H1 (cell line): ENCODE measurements around the gene NADK2. TPM values are rescaled to one million over a fixed set of nuclear protein-coding genes. Genes with fewer than 3 reads are reported as not detected.

Source experiments
- CTCF ChIA-PET: fragments of 300-600 bp; sonication (Branson Sonifier 250); formaldehyde crosslinking; loops from one replicate; lab custom pipeline; 2021; ENCODE audit not compliant: partially characterized antibody; lab: Charles Lee
- POLR2A ChIA-PET: fragments of 300-600 bp; sonication (Branson Sonifier 250); formaldehyde crosslinking; loops from one replicate; lab custom pipeline; 2021; ENCODE audit warnings: inconsistent platforms; ENCODE audit not compliant: partially characterized antibody; lab: Charles Lee
- DNase-seq, 2 experiments: peaks; one replicate each; pipeline versions ENCODE4 v3.0.0 to v3.0.0-alpha.2; 2010 to 2022; ENCODE audit warnings: low spot score in 2 of 2, low read depth in 1 of 2, mixed read lengths in 1 of 2
- FAIRE-seq: peaks from 2 replicates; lab custom pipeline; 2011; peaks lifted over from hg19 to GRCh38; lab: Jason Lieb, UNC
- H2AFZ ChIP-seq: 2 replicates; pipeline ENCODE4 v1.8.1; 2012; ENCODE audit warnings: low read length, inconsistent platforms
- H2AK5ac ChIP-seq: 2 replicates; pipeline ENCODE4 v1.6.1; 2013; ENCODE audit warnings: low read depth, low read length
- H2BK120ac ChIP-seq: replicated peaks from 2 replicates; pipeline ENCODE3; 2013; ENCODE audit warnings: low read depth, low read length, inconsistent platforms
- H2BK12ac ChIP-seq: 2 replicates; pipeline ENCODE4 v1.6.1; 2013; ENCODE audit warnings: low read depth, low read length
- H2BK15ac ChIP-seq: 2 replicates; pipeline ENCODE4 v1.6.1; 2013; ENCODE audit warnings: low read length
- H2BK20ac ChIP-seq: 2 replicates; pipeline ENCODE4 v1.6.1; 2013; ENCODE audit warnings: low read length
- H2BK5ac ChIP-seq: 2 replicates; pipeline ENCODE4 v1.6.1; 2013; ENCODE audit warnings: low read depth, low read length
- H3K14ac ChIP-seq: 2 replicates; pipeline ENCODE4 v1.6.1; 2013; ENCODE audit warnings: inconsistent platforms; ENCODE audit not compliant: insufficient read length
- H3K18ac ChIP-seq: 2 replicates; pipeline ENCODE4 v1.6.1; 2013; ENCODE audit warnings: low read length; ENCODE audit errors: extremely low read depth
- H3K23ac ChIP-seq: 2 replicates; pipeline ENCODE4 v1.6.1; 2013; ENCODE audit warnings: inconsistent platforms; ENCODE audit not compliant: insufficient read length
- H3K23me2 ChIP-seq: 2 replicates; pipeline ENCODE4 v1.6.1; 2013; ENCODE audit warnings: low read depth, low read length
- H3K27ac ChIP-seq: 2 replicates; pipeline ENCODE4 v1.6.1; 2011; ENCODE audit warnings: low read depth, low read length, inconsistent platforms
- H3K27me3 ChIP-seq, 4 experiments: replicated peaks in 1 of 4; 1 replicate in 1 of 4; 2 replicates in 3 of 4; pipeline versions ENCODE4 v1.6.1 to v1.8.1; 2011 to 2013; ENCODE audit warnings: low read length in 3 of 4, mild to moderate bottlenecking in 3 of 4, inconsistent platforms in 2 of 4, mixed read lengths in 2 of 4, moderate library complexity in 1 of 4; ENCODE audit not compliant: control insufficient read depth in 3 of 4, insufficient read depth in 3 of 4; ENCODE audit errors: extremely low read depth in 1 of 4
- H3K36me3 ChIP-seq, 4 experiments: 2 replicates each; pipeline versions ENCODE4 v1.6.1 to v1.8.1; 2011 to 2013; ENCODE audit warnings: mild to moderate bottlenecking in 4 of 4, low read length in 3 of 4, moderate library complexity in 2 of 4, control low read depth in 1 of 4, inconsistent platforms in 1 of 4; ENCODE audit not compliant: insufficient read depth in 4 of 4, control insufficient read depth in 2 of 4
- H3K4ac ChIP-seq: replicated peaks from 2 replicates; pipeline ENCODE3; 2013; ENCODE audit warnings: low read length, low read depth, mixed read lengths, inconsistent platforms; ENCODE audit not compliant: insufficient read length
- H3K4me1 ChIP-seq, 4 experiments: replicated peaks in 1 of 4; 1 replicate in 1 of 4; 2 replicates in 3 of 4; pipeline versions ENCODE4 v1.6.1 to v1.8.1; 2011 to 2013; ENCODE audit warnings: low read length in 3 of 4, inconsistent platforms in 2 of 4, mixed read lengths in 1 of 4; ENCODE audit not compliant: insufficient read depth in 4 of 4, control insufficient read depth in 3 of 4
- H3K4me2 ChIP-seq, 2 experiments: 2 replicates each; pipeline versions ENCODE4 v1.6.1 to v1.8.1; 2011 to 2013; ENCODE audit warnings: low read depth in 2 of 2, low read length in 2 of 2, control low read depth in 1 of 2, inconsistent platforms in 1 of 2, mild to moderate bottlenecking in 1 of 2; ENCODE audit not compliant: insufficient read depth in 1 of 2
- H3K4me3 ChIP-seq, 4 experiments: fragments of 200-600, 300-600 bp in 1 of 4; sonication (generic), shearing (Covaris generic), sonication (Bioruptor Twin) in 1 of 4; 2 replicates each; pipeline versions ENCODE4 v1.5.1 to v1.8.1; 2011 to 2016; ENCODE audit warnings: low read length in 4 of 4, low read depth in 3 of 4, control low read depth in 2 of 4, inconsistent platforms in 2 of 4, mild to moderate bottlenecking in 2 of 4, mixed read lengths in 1 of 4, moderate library complexity in 1 of 4; ENCODE audit not compliant: insufficient read depth in 2 of 4; ENCODE audit errors: extremely low read depth in 1 of 4
- H3K56ac ChIP-seq: replicated peaks from 2 replicates; pipeline ENCODE3; 2013; ENCODE audit warnings: low read depth, mild to moderate bottlenecking, mixed read lengths, low read length, inconsistent platforms; ENCODE audit not compliant: insufficient read length
- H3K79me1 ChIP-seq: 2 replicates; pipeline ENCODE4 v1.6.1; 2013; ENCODE audit warnings: low read depth, low read length, control low read depth
- H3K79me2 ChIP-seq, 2 experiments: 2 replicates each; pipeline versions ENCODE4 v1.6.1 to v1.8.1; 2012 to 2013; ENCODE audit warnings: low read length in 2 of 2, mild to moderate bottlenecking in 2 of 2, inconsistent platforms in 1 of 2; ENCODE audit not compliant: insufficient read depth in 2 of 2, control insufficient read depth in 1 of 2
- H3K9ac ChIP-seq, 4 experiments: replicated peaks in 1 of 4; 1 replicate in 1 of 4; 2 replicates in 3 of 4; pipeline versions ENCODE4 v1.6.1 to v1.8.1; 2011 to 2013; ENCODE audit warnings: low read depth in 3 of 4, low read length in 3 of 4, control low read depth in 2 of 4, mild to moderate bottlenecking in 2 of 4, moderate library complexity in 2 of 4, inconsistent platforms in 1 of 4; ENCODE audit errors: extremely low read depth in 1 of 4
- H3K9me3 ChIP-seq, 2 experiments: 2 replicates each; pipeline versions ENCODE4 v1.6.1 to v1.8.1; 2012 to 2013; ENCODE audit warnings: mild to moderate bottlenecking in 2 of 2, moderate library complexity in 2 of 2, control low read depth in 1 of 2, inconsistent platforms in 1 of 2, low read depth in 1 of 2, low read length in 1 of 2, mixed read lengths in 1 of 2; ENCODE audit not compliant: insufficient read depth in 2 of 2
- H4K20me1 ChIP-seq, 2 experiments: replicated peaks in 1 of 2; 2 replicates each; pipeline versions ENCODE3 to v1.8.1; 2011 to 2013; ENCODE audit warnings: inconsistent platforms in 2 of 2, low read length in 2 of 2, mild to moderate bottlenecking in 1 of 2; ENCODE audit not compliant: insufficient read depth in 2 of 2, control insufficient read depth in 1 of 2
- H4K5ac ChIP-seq: 2 replicates; pipeline ENCODE4 v1.6.1; 2013; ENCODE audit warnings: low read length, low read depth, mixed read lengths, inconsistent platforms; ENCODE audit not compliant: insufficient read length
- H4K8ac ChIP-seq: 2 replicates; pipeline ENCODE4 v1.8.0; 2013; ENCODE audit warnings: mild to moderate bottlenecking, moderate library complexity, low read length, inconsistent platforms; ENCODE audit not compliant: insufficient read depth; ENCODE audit errors: extremely low read depth
- H4K91ac ChIP-seq: replicated peaks from 2 replicates; pipeline ENCODE3; 2013; ENCODE audit warnings: low read length, mixed read lengths, inconsistent platforms; ENCODE audit not compliant: insufficient read length
- JUND ChIP-seq: IDR thresholded peaks from 2 replicates; pipeline ENCODE4 v1.6.1; 2011; ENCODE audit warnings: mild to moderate bottlenecking, improper control_type of control experiment, low read length
- NRF1 ChIP-seq: IDR thresholded peaks from 2 replicates; pipeline ENCODE4 v1.6.1; 2011; ENCODE audit warnings: mild to moderate bottlenecking, low read depth, low read length, improper control_type of control experiment
- TBP ChIP-seq: IDR thresholded peaks from 2 replicates; pipeline ENCODE4 v1.6.1; 2011; ENCODE audit warnings: low read depth, low read length, improper control_type of control experiment
- WGBS, 2 experiments: shearing (Covaris generic) in 1 of 2; methylation state at CpG; one replicate each; pipeline versions ENCODE4 v1.1.6 to v1.1.7; 2013 to 2015; ENCODE audit warnings: low lambda C conversion rate in 2 of 2, mixed read lengths in 2 of 2, inconsistent platforms in 1 of 2, low coverage in 1 of 2, missing lambda C conversion rate in 1 of 2; ENCODE audit not compliant: insufficient replicate concordance in 2 of 2, insufficient coverage in 1 of 2, insufficient read length in 1 of 2; ENCODE audit errors: extremely low coverage in 1 of 2, missing lambda C conversion rate in 1 of 2; 5-methylcytosine and 5-hydroxymethylcytosine counted together
- polyA plus RNA-seq, 7 experiments: library from polyadenylated mRNA; depleted of rRNA in 3 of 7; stranded (reverse) in 5 of 7; unstranded in 2 of 7; fragments of >200 nt in 5 of 7; fragments of 200-250 nt in 2 of 7; gene quantifications; 1 replicate in 5 of 7; 2 replicates in 1 of 7; 4 replicates in 1 of 7; pipeline versions ENCODE4 v1.2.1 to v1.2.3, GENCODE V29; 2011 to 2013; ENCODE audit warnings: missing spikeins in 2 of 7, mixed read lengths in 2 of 7
- total RNA-seq: library from RNA; stranded (reverse); fragmentation: NEBNext Ultra II Directional; extraction: Animal tissue kit (Norgen Biotek cat#: 25700); gene quantifications from 2 replicates; pipeline ENCODE4 v1.2.1, GENCODE V29; 2021

NADK2 gene
- total and polyA plus RNA-seq, 2 of the 8 experiments (the other 6 are each of a cell fraction or from before 2014, with no cell fraction given), result 3.4 to 16.1 TPM

- Histone ChIP-seq H3K36me3 (peaks cover 15 to 90% (median 55%) of the 10 kb centered on the region in 4 experiments), H2BK12ac (no peak overlapping the region), H3K79me1 (peaks cover 4% of the 10 kb centered on the region; the same call in 1 of the 2 replicates), H2AFZ (no peak overlapping the region), H3K4me3 (no peak overlapping the region), H2BK15ac (no peak overlapping the region), H3K9ac (no peak overlapping the region), H3K18ac (no peak overlapping the region), H3K4me2 (no peak overlapping the region), H3K27ac (no peak overlapping the region), H4K5ac (no peak overlapping the region), H3K23me2 (no peaks in the 10 kb centered on the region), H3K56ac (no peak overlapping the region), H4K8ac (no peak overlapping the region), H3K4me1 (no peaks in the 10 kb centered on the region), H4K20me1 (peaks cover 0 to 3% of the 10 kb centered on the region in 2 experiments), H2BK5ac (no peak overlapping the region), H3K79me2 (peaks cover 0 to 8% of the 10 kb centered on the region in 2 experiments; a peak in 2 of 4 replicates), H4K91ac (no peak overlapping the region), H3K4ac (no peak overlapping the region), H3K14ac (no peak overlapping the region), H2AK5ac (no peak overlapping the region), H3K9me3 (no peaks in the 10 kb centered on the region), H2BK20ac (no peak overlapping the region), H3K23ac (no peak overlapping the region), H2BK120ac (no peak overlapping the region), H3K27me3 (no peaks in the 10 kb centered on the region)
- no peak for TF ChIP-seq NRF1
- TF ChIP-seq TBP, result no peak
- TF ChIP-seq JUND, result no peak
- DNase-seq (no peak), FAIRE-seq (no peak)
- ChIA-PET CTCF (interaction anchor here (0.6 to 2.1 kb wide), 4 partner anchors 10 to 96 kb away, joined by 3 to 6 read pairs (median 4); no protein-coding TSS in a partner anchor), POLR2A (interaction anchor here (1.1 to 1.3 kb wide), 2 partner anchors 10 to 16 kb away, joined by 3 to 4 read pairs; partner anchors contain the start of gene SKP2)
- 98% methylated on average over 4 of the region's 4 CpGs; no CpG with 5 or more reads in 1 of the 2 experiments for WGBS, 2 experiments
Measured at GRCh38 chr5:36168737-36169136, 73.0 kb downstream of the NADK2 start.
